Measurements from ENCODE around the gene CD38.

- no peak for TF ChIP-seq EZH2 (IDR thresholded peaks at IDR 0.05; ENCODE audit: low read length, missing control alignments)
- no peak for TF ChIP-seq CTCF (conservative IDR thresholded peaks at IDR 0.05 in 1 of 2, IDR thresholded peaks at IDR 0.05 in 1 of 2; ENCODE audit: low read depth in 1 of 2, low read length in 2 of 2)
Measured at GRCh38 chr4:15884666-15885065, 106.5 kb downstream of the CD38 start.

Measured in fibroblast of lung (primary cell).